Measurements from ENCODE around the gene FAM20A.

The FAM20A gene

GRCh38 chr17:68634345-68634876, 33.2 kb upstream of the FAM20A start:
- ChIA-PET CTCF (no interaction called here), POLR2A (no interaction called here)
- no peak overlapping the region for H3K4me3 ChIP-seq (ENCODE audit: control insufficient read depth in 1 of 7, extremely low read depth in 1 of 7, insufficient read depth in 4 of 7, low read depth in 2 of 7, low read length in 6 of 7)
- DNase-seq: no peak
- no peaks in the 10 kb centered on the region for H3K27me3 ChIP-seq (replicated peaks in 2 of 5; ENCODE audit: control insufficient read depth in 4 of 5, insufficient read depth in 5 of 5, low read length in 4 of 5)
- peaks cover 0 to 4% (median 0%) of the 10 kb centered on the region in 5 experiments for H3K9me3 ChIP-seq (ENCODE audit: control extremely low read depth in 1 of 5, control insufficient read depth in 4 of 5, insufficient read depth in 2 of 5, low read depth in 1 of 5, low read length in 4 of 5)
- no peaks in the 10 kb centered on the region for H3K4me1 ChIP-seq (ENCODE audit: control extremely low read depth in 1 of 4, control insufficient read depth in 4 of 4, insufficient read depth in 4 of 4, low read length in 3 of 4)
- no peaks in the 10 kb centered on the region for H3K36me3 ChIP-seq (ENCODE audit: control insufficient read depth in 4 of 4, insufficient read depth in 4 of 4, low read length in 3 of 4)
- 95% methylated on average over 7 of the region's 10 CpGs for WGBS (ENCODE audit: insufficient coverage)
- H3K27ac ChIP-seq (ENCODE audit: insufficient read depth in 1 of 2, low read depth in 1 of 2, low read length in 2 of 2, poor library complexity in 1 of 2, severe bottlenecking in 2 of 2): no peak overlapping the region

GRCh38 chr17:68628576-68628957, 27.4 kb upstream of the FAM20A start:
- CTCF ChIA-PET: no interaction called here
- no peaks in the 10 kb centered on the region for H3K4me1 ChIP-seq (ENCODE audit: control extremely low read depth in 1 of 4, control insufficient read depth in 4 of 4, insufficient read depth in 4 of 4, low read length in 3 of 4)
- no peaks in the 10 kb centered on the region for H3K9me3 ChIP-seq (ENCODE audit: control extremely low read depth in 1 of 5, control insufficient read depth in 4 of 5, insufficient read depth in 2 of 5, low read depth in 1 of 5, low read length in 4 of 5)
- DNase-seq: no peak
- 100% methylated on average over 1 of the region's 3 CpGs for WGBS (ENCODE audit: insufficient coverage)
- H3K4me3 ChIP-seq (ENCODE audit: control insufficient read depth in 1 of 7, extremely low read depth in 1 of 7, insufficient read depth in 4 of 7, low read depth in 2 of 7, low read length in 6 of 7): no peak overlapping the region
- no peaks in the 10 kb centered on the region for H3K36me3 ChIP-seq (ENCODE audit: control insufficient read depth in 4 of 4, insufficient read depth in 4 of 4, low read length in 3 of 4)
- POLR2A ChIA-PET: no interaction called here
- no peaks in the 10 kb centered on the region for H3K27me3 ChIP-seq (replicated peaks in 2 of 5; ENCODE audit: control insufficient read depth in 4 of 5, insufficient read depth in 5 of 5, low read length in 4 of 5)
- no peak overlapping the region for H3K27ac ChIP-seq (ENCODE audit: insufficient read depth in 1 of 2, low read depth in 1 of 2, low read length in 2 of 2, poor library complexity in 1 of 2, severe bottlenecking in 2 of 2)

GRCh38 chr17:68627956-68628575, 26.9 kb upstream of the FAM20A start:
- Histone ChIP-seq H3K4me1 (ENCODE audit: control extremely low read depth in 1 of 4, control insufficient read depth in 4 of 4, insufficient read depth in 4 of 4, low read length in 3 of 4) (no peaks in the 10 kb centered on the region), H3K4me3 (ENCODE audit: control insufficient read depth in 1 of 7, extremely low read depth in 1 of 7, insufficient read depth in 4 of 7, low read depth in 2 of 7, low read length in 6 of 7) (no peak overlapping the region), H3K27me3 (replicated peaks in 2 of 5; ENCODE audit: control insufficient read depth in 4 of 5, insufficient read depth in 5 of 5, low read length in 4 of 5) (no peaks in the 10 kb centered on the region), H3K36me3 (ENCODE audit: control insufficient read depth in 4 of 4, insufficient read depth in 4 of 4, low read length in 3 of 4) (no peaks in the 10 kb centered on the region), H3K27ac (ENCODE audit: insufficient read depth in 1 of 2, low read depth in 1 of 2, low read length in 2 of 2, poor library complexity in 1 of 2, severe bottlenecking in 2 of 2) (no peak overlapping the region), H3K9me3 (ENCODE audit: control extremely low read depth in 1 of 5, control insufficient read depth in 4 of 5, insufficient read depth in 2 of 5, low read depth in 1 of 5, low read length in 4 of 5) (no peaks in the 10 kb centered on the region)
- WGBS (ENCODE audit: insufficient coverage): 100% methylated on average over 2 of the region's 4 CpGs
- CTCF ChIA-PET: no interaction called here
- POLR2A ChIA-PET: no interaction called here
- DNase-seq: no peak

GRCh38 chr17:68624381-68624780, 23.2 kb upstream of the FAM20A start:
- Histone ChIP-seq H3K36me3 (ENCODE audit: control insufficient read depth in 4 of 4, insufficient read depth in 4 of 4, low read length in 3 of 4) (no peaks in the 10 kb centered on the region), H3K4me1 (ENCODE audit: control extremely low read depth in 1 of 4, control insufficient read depth in 4 of 4, insufficient read depth in 4 of 4, low read length in 3 of 4) (no peaks in the 10 kb centered on the region), H3K27ac (ENCODE audit: insufficient read depth in 1 of 2, low read depth in 1 of 2, low read length in 2 of 2, poor library complexity in 1 of 2, severe bottlenecking in 2 of 2) (no peak overlapping the region), H3K4me3 (ENCODE audit: control insufficient read depth in 1 of 7, extremely low read depth in 1 of 7, insufficient read depth in 4 of 7, low read depth in 2 of 7, low read length in 6 of 7) (no peak overlapping the region), H3K9me3 (ENCODE audit: control extremely low read depth in 1 of 5, control insufficient read depth in 4 of 5, insufficient read depth in 2 of 5, low read depth in 1 of 5, low read length in 4 of 5) (no peaks in the 10 kb centered on the region), H3K27me3 (replicated peaks in 2 of 5; ENCODE audit: control insufficient read depth in 4 of 5, insufficient read depth in 5 of 5, low read length in 4 of 5) (no peaks in the 10 kb centered on the region)
- ChIA-PET POLR2A (no interaction called here), CTCF (no interaction called here)
- 100% methylated on average over 1 of the region's 1 CpG for WGBS (ENCODE audit: insufficient coverage)
- no peak for DNase-seq

GRCh38 chr17:68623811-68624210, 22.6 kb upstream of the FAM20A start:
- no peaks in the 10 kb centered on the region for H3K4me1 ChIP-seq (ENCODE audit: control extremely low read depth in 1 of 4, control insufficient read depth in 4 of 4, insufficient read depth in 4 of 4, low read length in 3 of 4)
- ChIA-PET CTCF (no interaction called here), POLR2A (no interaction called here)
- no peaks in the 10 kb centered on the region for H3K27me3 ChIP-seq (replicated peaks in 2 of 5; ENCODE audit: control insufficient read depth in 4 of 5, insufficient read depth in 5 of 5, low read length in 4 of 5)
- H3K9me3 ChIP-seq (ENCODE audit: control extremely low read depth in 1 of 5, control insufficient read depth in 4 of 5, insufficient read depth in 2 of 5, low read depth in 1 of 5, low read length in 4 of 5): no peaks in the 10 kb centered on the region
- H3K4me3 ChIP-seq (ENCODE audit: control insufficient read depth in 1 of 7, extremely low read depth in 1 of 7, insufficient read depth in 4 of 7, low read depth in 2 of 7, low read length in 6 of 7): no peak overlapping the region
- no peaks in the 10 kb centered on the region for H3K36me3 ChIP-seq (ENCODE audit: control insufficient read depth in 4 of 4, insufficient read depth in 4 of 4, low read length in 3 of 4)
- H3K27ac ChIP-seq (ENCODE audit: insufficient read depth in 1 of 2, low read depth in 1 of 2, low read length in 2 of 2, poor library complexity in 1 of 2, severe bottlenecking in 2 of 2): no peak overlapping the region
- no peak for DNase-seq
- WGBS (ENCODE audit: insufficient coverage): 74% methylated on average over 5 of the region's 7 CpGs

GRCh38 chr17:68622423-68622822, 21.3 kb upstream of the FAM20A start:
- CTCF ChIA-PET: no interaction called here
- Histone ChIP-seq H3K9me3 (ENCODE audit: control extremely low read depth in 1 of 5, control insufficient read depth in 4 of 5, insufficient read depth in 2 of 5, low read depth in 1 of 5, low read length in 4 of 5) (peaks cover 0 to 2% (median 0%) of the 10 kb centered on the region in 5 experiments), H3K36me3 (ENCODE audit: control insufficient read depth in 4 of 4, insufficient read depth in 4 of 4, low read length in 3 of 4) (no peaks in the 10 kb centered on the region), H3K4me1 (ENCODE audit: control extremely low read depth in 1 of 4, control insufficient read depth in 4 of 4, insufficient read depth in 4 of 4, low read length in 3 of 4) (no peaks in the 10 kb centered on the region), H3K27ac (ENCODE audit: insufficient read depth in 1 of 2, low read depth in 1 of 2, low read length in 2 of 2, poor library complexity in 1 of 2, severe bottlenecking in 2 of 2) (no peak overlapping the region), H3K27me3 (replicated peaks in 2 of 5; ENCODE audit: control insufficient read depth in 4 of 5, insufficient read depth in 5 of 5, low read length in 4 of 5) (no peaks in the 10 kb centered on the region), H3K4me3 (ENCODE audit: control insufficient read depth in 1 of 7, extremely low read depth in 1 of 7, insufficient read depth in 4 of 7, low read depth in 2 of 7, low read length in 6 of 7) (no peak overlapping the region)
- POLR2A ChIA-PET: no interaction called here
- DNase-seq: no peak

- POLR2A ChIA-PET: no interaction called here
- no peaks in the 10 kb centered on the region for H3K27me3 ChIP-seq (replicated peaks in 2 of 5; ENCODE audit: control insufficient read depth in 4 of 5, insufficient read depth in 5 of 5, low read length in 4 of 5)
- H3K9me3 ChIP-seq (ENCODE audit: control extremely low read depth in 1 of 5, control insufficient read depth in 4 of 5, insufficient read depth in 2 of 5, low read depth in 1 of 5, low read length in 4 of 5): peaks cover 0 to 2% (median 0%) of the 10 kb centered on the region in 5 experiments
- no peak for DNase-seq
- WGBS (ENCODE audit: insufficient coverage): 100% methylated on average over 1 of the region's 2 CpGs
- no peaks in the 10 kb centered on the region for H3K36me3 ChIP-seq (ENCODE audit: control insufficient read depth in 4 of 4, insufficient read depth in 4 of 4, low read length in 3 of 4)
- no peak overlapping the region for H3K4me3 ChIP-seq (ENCODE audit: control insufficient read depth in 1 of 7, extremely low read depth in 1 of 7, insufficient read depth in 4 of 7, low read depth in 2 of 7, low read length in 6 of 7)
- no peaks in the 10 kb centered on the region for H3K4me1 ChIP-seq (ENCODE audit: control extremely low read depth in 1 of 4, control insufficient read depth in 4 of 4, insufficient read depth in 4 of 4, low read length in 3 of 4)
- H3K27ac ChIP-seq (ENCODE audit: insufficient read depth in 1 of 2, low read depth in 1 of 2, low read length in 2 of 2, poor library complexity in 1 of 2, severe bottlenecking in 2 of 2): no peak overlapping the region
- CTCF ChIA-PET: no interaction called here
Measured at GRCh38 chr17:68621065-68621464, 19.9 kb upstream of the FAM20A start.

Measured in common myeloid progenitor, CD34-positive (primary cell).